ENCODE data around the gene MAPKAPK2.

MAPKAPK2 gene

GRCh38 chr1:206770531-206771337 lies 86.0 kb downstream of the MAPKAPK2 start, which contains the start of gene IL19:
Gene IL19 (plus strand): TSS chr1:206770773. CDS start chr1:206836663, 65,890 bp downstream.
- no peak within 1 kb of the TSS for H3K23ac ChIP-seq (ENCODE audit: low read depth, low read length, poor library complexity)
- H3K9me3 ChIP-seq (replicated peaks in 1 of 2; ENCODE audit: control insufficient read depth in 2 of 2, insufficient read depth in 1 of 2, low read depth in 1 of 2, low read length in 2 of 2) = no peaks in the 10 kb centered on the region
- no peak within 1 kb of the TSS for H2BK120ac ChIP-seq (ENCODE audit: low read depth, low read length)
- H3K9ac ChIP-seq (ENCODE audit: low read depth, low read length, poor library complexity) = no peak within 1 kb of the TSS
- H4K91ac ChIP-seq (ENCODE audit: low read depth, low read length, poor library complexity) = no peak within 1 kb of the TSS
- H2BK5ac ChIP-seq (ENCODE audit: low read length) = no peak within 1 kb of the TSS
- H3K4me1 ChIP-seq (ENCODE audit: control insufficient read depth in 2 of 2, insufficient read depth in 1 of 2, low read depth in 1 of 2, low read length in 2 of 2) = peaks cover 0 to 4% of the 10 kb centered on the region in 2 donors
- H2AK5ac ChIP-seq (ENCODE audit: low read depth, low read length) = no peak within 1 kb of the TSS
- no peak within 1 kb of the TSS for H2BK12ac ChIP-seq (ENCODE audit: low read length)
- no peaks in the 10 kb centered on the region for H3K36me3 ChIP-seq (replicated peaks in 1 of 2; ENCODE audit: control insufficient read depth in 2 of 2, insufficient read depth in 2 of 2, low read length in 2 of 2)
- no peak within 1 kb of the TSS for H3K4me2 ChIP-seq (ENCODE audit: insufficient read depth, low read length, poor library complexity, severe bottlenecking)
- no peak within 1 kb of the TSS for H2BK15ac ChIP-seq (ENCODE audit: low read length)
- H3K27me3 ChIP-seq (ENCODE audit: control insufficient read depth in 3 of 3, insufficient read depth in 3 of 3, low read depth in 1 of 3, low read length in 3 of 3) = peaks cover 0 to 40% (median 0%) of the 10 kb centered on the region in 3 experiments
- H3K79me1 ChIP-seq (ENCODE audit: low read depth, low read length) = no peaks in the 10 kb centered on the region
- H3K18ac ChIP-seq (ENCODE audit: low read length) = no peak within 1 kb of the TSS
- no peak within 1 kb of the TSS for H3K14ac ChIP-seq (ENCODE audit: low read length)
- H4K8ac ChIP-seq (ENCODE audit: low read depth, low read length) = no peak within 1 kb of the TSS
- no CpG with 5 or more reads among the region's 9 CpGs for WGBS, 2 donors (ENCODE audit: extremely low coverage in 2 of 2, insufficient read length in 2 of 2, insufficient replicate concordance in 1 of 2)
- H3K4ac ChIP-seq (ENCODE audit: low read length) = no peak within 1 kb of the TSS
- H2AFZ ChIP-seq (ENCODE audit: low read length) = no peak within 1 kb of the TSS
- no peak for DNase-seq (ENCODE audit: low spot score)
- H3K4me3 ChIP-seq (ENCODE audit: low read length in 2 of 2) = no peak within 1 kb of the TSS
- no peak within 1 kb of the TSS for H3K27ac ChIP-seq (replicated peaks; ENCODE audit: low read length)

GRCh38 chr1:206771338-206771692 lies 86.6 kb downstream of the MAPKAPK2 start:
- H2BK5ac ChIP-seq (ENCODE audit: low read length) = no peak overlapping the region
- H2BK12ac ChIP-seq (ENCODE audit: low read length) = no peak overlapping the region
- H4K91ac ChIP-seq (ENCODE audit: low read depth, low read length, poor library complexity) = no peak overlapping the region
- H4K8ac ChIP-seq (ENCODE audit: low read depth, low read length) = no peak overlapping the region
- no CpG with 5 or more reads among the region's 4 CpGs for WGBS, 2 donors (ENCODE audit: extremely low coverage in 2 of 2, insufficient read length in 2 of 2, insufficient replicate concordance in 1 of 2)
- H2AFZ ChIP-seq (ENCODE audit: low read length) = no peak overlapping the region
- no peak overlapping the region for H2BK120ac ChIP-seq (ENCODE audit: low read depth, low read length)
- no peak overlapping the region for H3K9ac ChIP-seq (ENCODE audit: low read depth, low read length, poor library complexity)
- H3K4me1 ChIP-seq (ENCODE audit: control insufficient read depth in 2 of 2, insufficient read depth in 1 of 2, low read depth in 1 of 2, low read length in 2 of 2) = peaks cover 0 to 4% of the 10 kb centered on the region in 2 donors
- peaks cover 0 to 40% (median 0%) of the 10 kb centered on the region in 3 experiments for H3K27me3 ChIP-seq (ENCODE audit: control insufficient read depth in 3 of 3, insufficient read depth in 3 of 3, low read depth in 1 of 3, low read length in 3 of 3)
- DNase-seq (ENCODE audit: low spot score) = no peak
- no peak overlapping the region for H3K4ac ChIP-seq (ENCODE audit: low read length)
- no peak overlapping the region for H3K18ac ChIP-seq (ENCODE audit: low read length)
- H3K9me3 ChIP-seq (replicated peaks in 1 of 2; ENCODE audit: control insufficient read depth in 2 of 2, insufficient read depth in 1 of 2, low read depth in 1 of 2, low read length in 2 of 2) = no peaks in the 10 kb centered on the region
- no peak overlapping the region for H3K23ac ChIP-seq (ENCODE audit: low read depth, low read length, poor library complexity)
- H3K14ac ChIP-seq (ENCODE audit: low read length) = no peak overlapping the region
- no peaks in the 10 kb centered on the region for H3K36me3 ChIP-seq (replicated peaks in 1 of 2; ENCODE audit: control insufficient read depth in 2 of 2, insufficient read depth in 2 of 2, low read length in 2 of 2)
- no peak overlapping the region for H2BK15ac ChIP-seq (ENCODE audit: low read length)
- no peak overlapping the region for H2AK5ac ChIP-seq (ENCODE audit: low read depth, low read length)
- H3K27ac ChIP-seq (replicated peaks; ENCODE audit: low read length) = no peak overlapping the region
- H3K4me2 ChIP-seq (ENCODE audit: insufficient read depth, low read length, poor library complexity, severe bottlenecking) = no peak overlapping the region
- no peaks in the 10 kb centered on the region for H3K79me1 ChIP-seq (ENCODE audit: low read depth, low read length)
- H3K4me3 ChIP-seq (ENCODE audit: low read length in 2 of 2) = no peak overlapping the region

GRCh38 chr1:206772243-206772937 lies 87.7 kb downstream of the MAPKAPK2 start, which contains the start of gene IL10:
Gene IL10 (minus strand): TSS chr1:206772494. CDS start chr1:206772435, 59 bp downstream.
- Histone ChIP-seq H4K91ac (ENCODE audit: low read depth, low read length, poor library complexity) (no peak within 1 kb of the TSS), H3K36me3 (replicated peaks in 1 of 2; ENCODE audit: control insufficient read depth in 2 of 2, insufficient read depth in 2 of 2, low read length in 2 of 2) (no peaks in the 10 kb centered on the region), H3K27me3 (ENCODE audit: control insufficient read depth in 3 of 3, insufficient read depth in 3 of 3, low read depth in 1 of 3, low read length in 3 of 3) (peaks cover 0 to 40% (median 0%) of the 10 kb centered on the region in 3 experiments), H3K4me2 (ENCODE audit: insufficient read depth, low read length, poor library complexity, severe bottlenecking) (no peak within 1 kb of the TSS), H3K4ac (ENCODE audit: low read length) (no peak within 1 kb of the TSS), H3K79me1 (ENCODE audit: low read depth, low read length) (no peaks in the 10 kb centered on the region), H3K9ac (ENCODE audit: low read depth, low read length, poor library complexity) (no peak within 1 kb of the TSS), H3K9me3 (replicated peaks in 1 of 2; ENCODE audit: control insufficient read depth in 2 of 2, insufficient read depth in 1 of 2, low read depth in 1 of 2, low read length in 2 of 2) (no peaks in the 10 kb centered on the region), H2BK15ac (ENCODE audit: low read length) (no peak within 1 kb of the TSS), H3K4me3 (ENCODE audit: low read length in 2 of 2) (no peak within 1 kb of the TSS), H2BK12ac (ENCODE audit: low read length) (no peak within 1 kb of the TSS), H3K23ac (ENCODE audit: low read depth, low read length, poor library complexity) (no peak within 1 kb of the TSS), H3K27ac (replicated peaks; ENCODE audit: low read length) (no peak within 1 kb of the TSS), H2AK5ac (ENCODE audit: low read depth, low read length) (no peak within 1 kb of the TSS), H2BK120ac (ENCODE audit: low read depth, low read length) (no peak within 1 kb of the TSS), H3K14ac (ENCODE audit: low read length) (no peak within 1 kb of the TSS), H2AFZ (ENCODE audit: low read length) (no peak within 1 kb of the TSS), H2BK5ac (ENCODE audit: low read length) (no peak within 1 kb of the TSS), H3K18ac (ENCODE audit: low read length) (no peak within 1 kb of the TSS), H4K8ac (ENCODE audit: low read depth, low read length) (no peak within 1 kb of the TSS), H3K4me1 (ENCODE audit: control insufficient read depth in 2 of 2, insufficient read depth in 1 of 2, low read depth in 1 of 2, low read length in 2 of 2) (peaks cover 0 to 4% of the 10 kb centered on the region in 2 donors)
- DNase-seq (ENCODE audit: low spot score) = no peak
- WGBS, 2 donors (ENCODE audit: extremely low coverage in 2 of 2, insufficient read length in 2 of 2, insufficient replicate concordance in 1 of 2) = no CpG with 5 or more reads among the region's 8 CpGs

- no CpG with 5 or more reads among the region's 3 CpGs for WGBS, 2 donors (ENCODE audit: extremely low coverage in 2 of 2, insufficient read length in 2 of 2, insufficient replicate concordance in 1 of 2)
- no peak overlapping the region for H2BK15ac ChIP-seq (ENCODE audit: low read length)
- no peak overlapping the region for H4K91ac ChIP-seq (ENCODE audit: low read depth, low read length, poor library complexity)
- H3K4me3 ChIP-seq (ENCODE audit: low read length in 2 of 2) = no peak overlapping the region
- no peaks in the 10 kb centered on the region for H3K9me3 ChIP-seq (replicated peaks in 1 of 2; ENCODE audit: control insufficient read depth in 2 of 2, insufficient read depth in 1 of 2, low read depth in 1 of 2, low read length in 2 of 2)
- no peak overlapping the region for H3K4ac ChIP-seq (ENCODE audit: low read length)
- H3K23ac ChIP-seq (ENCODE audit: low read depth, low read length, poor library complexity) = no peak overlapping the region
- H3K18ac ChIP-seq (ENCODE audit: low read length) = peak overlapping the region; percentile 48
- no peak overlapping the region for H2BK5ac ChIP-seq (ENCODE audit: low read length)
- H4K8ac ChIP-seq (ENCODE audit: low read depth, low read length) = no peak overlapping the region
- H2BK12ac ChIP-seq (ENCODE audit: low read length) = no peak overlapping the region
- no peak overlapping the region for H2AFZ ChIP-seq (ENCODE audit: low read length)
- no peak overlapping the region for H3K27ac ChIP-seq (replicated peaks; ENCODE audit: low read length)
- no peaks in the 10 kb centered on the region for H3K79me1 ChIP-seq (ENCODE audit: low read depth, low read length)
- H2AK5ac ChIP-seq (ENCODE audit: low read depth, low read length) = no peak overlapping the region
- no peak for DNase-seq (ENCODE audit: low spot score)
- peaks cover 0 to 33% (median 0%) of the 10 kb centered on the region in 3 experiments for H3K27me3 ChIP-seq (ENCODE audit: control insufficient read depth in 3 of 3, insufficient read depth in 3 of 3, low read depth in 1 of 3, low read length in 3 of 3)
- no peaks in the 10 kb centered on the region for H3K36me3 ChIP-seq (replicated peaks in 1 of 2; ENCODE audit: control insufficient read depth in 2 of 2, insufficient read depth in 2 of 2, low read length in 2 of 2)
- H3K4me2 ChIP-seq (ENCODE audit: insufficient read depth, low read length, poor library complexity, severe bottlenecking) = no peak overlapping the region
- H3K4me1 ChIP-seq (ENCODE audit: control insufficient read depth in 2 of 2, insufficient read depth in 1 of 2, low read depth in 1 of 2, low read length in 2 of 2) = peaks cover 0 to 4% of the 10 kb centered on the region in 2 donors
- no peak overlapping the region for H2BK120ac ChIP-seq (ENCODE audit: low read depth, low read length)
- H3K9ac ChIP-seq (ENCODE audit: low read depth, low read length, poor library complexity) = no peak overlapping the region
- no peak overlapping the region for H3K14ac ChIP-seq (ENCODE audit: low read length)
These were observed 89.4 kb downstream of the MAPKAPK2 start for GRCh38 chr1:206774093-206774492.

Measured in neuronal stem cell (in vitro differentiated cells).